ENCODE results near the gene PMEPA1. TPM values are rescaled to one million over a fixed set of nuclear protein-coding genes. Genes with fewer than 3 reads are reported as not detected.

The PMEPA1 gene, protein sequence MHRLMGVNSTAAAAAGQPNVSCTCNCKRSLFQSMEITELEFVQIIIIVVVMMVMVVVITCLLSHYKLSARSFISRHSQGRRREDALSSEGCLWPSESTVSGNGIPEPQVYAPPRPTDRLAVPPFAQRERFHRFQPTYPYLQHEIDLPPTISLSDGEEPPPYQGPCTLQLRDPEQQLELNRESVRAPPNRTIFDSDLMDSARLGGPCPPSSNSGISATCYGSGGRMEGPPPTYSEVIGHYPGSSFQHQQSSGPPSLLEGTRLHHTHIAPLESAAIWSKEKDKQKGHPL
- total RNA-seq, result 151 to 298 TPM (median 163 TPM) in 3 replicates
- long read RNA-seq, full-length matches to known transcripts, result 205 of 258 reads
- long read RNA-seq, partial matches to known transcripts, result 2 of 258 reads
- long read RNA-seq, other reads (novel, unspliced or antisense), result 51 of 258 reads

DNA sequence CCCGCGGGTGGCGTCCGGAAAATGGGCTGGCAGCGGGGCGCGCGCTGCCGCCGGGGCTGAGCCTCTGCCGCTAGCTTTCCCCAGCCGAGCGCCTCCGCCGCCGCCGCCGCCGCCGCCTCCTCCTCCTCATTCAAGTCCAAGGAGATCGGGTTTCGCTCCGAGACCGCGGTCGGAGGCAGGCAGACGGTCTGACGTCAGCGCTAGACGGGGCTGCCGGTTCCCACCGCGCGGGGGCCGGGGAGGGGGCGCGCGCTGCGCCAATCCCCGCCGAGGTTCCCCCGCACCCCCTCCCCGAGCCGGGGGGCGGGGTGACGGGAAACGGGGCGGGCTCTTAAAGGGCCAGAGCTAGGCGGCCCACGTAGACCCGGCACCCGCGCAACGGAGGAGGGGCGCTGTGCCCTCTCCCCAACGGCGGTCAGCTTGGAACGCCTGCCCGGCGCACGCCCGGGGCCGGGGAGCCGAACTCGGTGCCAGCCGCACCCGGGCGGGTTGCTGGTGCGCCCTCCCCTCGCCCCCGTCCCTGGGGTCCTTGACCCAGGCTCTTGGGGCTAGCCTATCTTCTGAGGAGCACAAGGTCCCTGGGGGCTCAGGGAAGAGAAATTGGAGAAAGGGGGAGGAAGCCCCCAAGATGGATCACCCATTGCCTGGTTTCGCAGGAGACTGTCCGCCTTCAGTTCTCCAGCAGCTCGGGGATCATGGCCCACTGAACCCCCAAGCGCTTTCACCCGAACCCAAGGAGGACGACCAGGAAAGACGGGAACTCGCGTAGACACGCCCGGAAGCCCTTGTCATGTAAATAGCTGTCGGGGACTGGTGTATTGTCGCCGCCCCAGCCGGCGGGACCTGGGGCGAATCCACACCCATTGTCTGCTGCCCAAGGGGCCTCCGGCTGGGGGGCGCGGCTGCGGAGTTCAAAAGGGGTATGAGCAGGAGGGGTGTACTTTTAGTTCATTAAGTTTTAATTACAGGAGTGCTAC is at the start of gene PMEPA1:
Gene PMEPA1, minus strand, starts transcription at position 193 of the 977 bp plus-strand sequence. CDS start 433 bp downstream, outside the sequence.
- H3K4me3 Mint-ChIP-seq (ENCODE audit: unreplicated experiment), result peak within 1 kb of the TSS; percentile 99
- H3K9me3 Mint-ChIP-seq (ENCODE audit: low read depth), result no peaks in the 10 kb centered on the region
- H3K27me3 Mint-ChIP-seq (ENCODE audit: low read depth), result no peaks in the 10 kb centered on the region
- H3K4me1 Mint-ChIP-seq (ENCODE audit: low read depth), result peaks cover 69% of the 10 kb centered on the region
- DNase-seq (ENCODE audit: low spot score), result peak; percentile 99
- H3K27ac Mint-ChIP-seq (ENCODE audit: unreplicated experiment), result peak within 1 kb of the TSS; percentile 100
- TF ChIP-seq, protein P1, sequence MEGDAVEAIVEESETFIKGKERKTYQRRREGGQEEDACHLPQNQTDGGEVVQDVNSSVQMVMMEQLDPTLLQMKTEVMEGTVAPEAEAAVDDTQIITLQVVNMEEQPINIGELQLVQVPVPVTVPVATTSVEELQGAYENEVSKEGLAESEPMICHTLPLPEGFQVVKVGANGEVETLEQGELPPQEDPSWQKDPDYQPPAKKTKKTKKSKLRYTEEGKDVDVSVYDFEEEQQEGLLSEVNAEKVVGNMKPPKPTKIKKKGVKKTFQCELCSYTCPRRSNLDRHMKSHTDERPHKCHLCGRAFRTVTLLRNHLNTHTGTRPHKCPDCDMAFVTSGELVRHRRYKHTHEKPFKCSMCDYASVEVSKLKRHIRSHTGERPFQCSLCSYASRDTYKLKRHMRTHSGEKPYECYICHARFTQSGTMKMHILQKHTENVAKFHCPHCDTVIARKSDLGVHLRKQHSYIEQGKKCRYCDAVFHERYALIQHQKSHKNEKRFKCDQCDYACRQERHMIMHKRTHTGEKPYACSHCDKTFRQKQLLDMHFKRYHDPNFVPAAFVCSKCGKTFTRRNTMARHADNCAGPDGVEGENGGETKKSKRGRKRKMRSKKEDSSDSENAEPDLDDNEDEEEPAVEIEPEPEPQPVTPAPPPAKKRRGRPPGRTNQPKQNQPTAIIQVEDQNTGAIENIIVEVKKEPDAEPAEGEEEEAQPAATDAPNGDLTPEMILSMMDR (IDR thresholded peaks at IDR 0.05), result peak; percentile 32
- peaks cover 5% of the 10 kb centered on the region for H3K36me3 Mint-ChIP-seq (ENCODE audit: low read depth)

DNA sequence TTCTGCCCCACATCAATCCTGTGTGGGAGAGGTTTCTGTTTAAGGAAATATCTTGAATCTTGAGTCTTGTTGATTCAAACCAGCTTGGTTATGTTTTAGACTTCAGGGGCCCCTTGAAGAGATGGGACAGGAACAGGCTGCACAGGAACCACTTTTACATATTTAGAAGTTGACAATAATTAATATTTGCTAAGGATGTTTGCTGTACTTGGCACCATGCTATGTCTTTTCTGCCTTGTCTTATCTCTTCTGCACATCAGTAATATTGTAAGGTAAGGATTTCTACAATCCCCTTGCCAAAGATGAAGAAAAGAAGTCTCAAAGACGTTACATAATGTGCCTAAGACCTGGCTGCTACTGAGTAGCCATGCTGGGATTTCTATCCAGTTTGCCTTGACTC is 48.0 kb upstream of the PMEPA1 start:
- no peak for DNase-seq (ENCODE audit: low spot score)
- H3K9me3 Mint-ChIP-seq (ENCODE audit: low read depth), result peaks cover 7% of the 10 kb centered on the region
- no peak overlapping the region for H3K27ac Mint-ChIP-seq (ENCODE audit: unreplicated experiment)
- peaks cover 32% of the 10 kb centered on the region for H3K4me1 Mint-ChIP-seq (ENCODE audit: low read depth)
- H3K4me3 Mint-ChIP-seq (ENCODE audit: unreplicated experiment), result no peak overlapping the region
- no peaks in the 10 kb centered on the region for H3K27me3 Mint-ChIP-seq (ENCODE audit: low read depth)
- H3K36me3 Mint-ChIP-seq (ENCODE audit: low read depth), result peaks cover 1% of the 10 kb centered on the region
- TF ChIP-seq, protein P1 (IDR thresholded peaks at IDR 0.05), result no peak

DNA sequence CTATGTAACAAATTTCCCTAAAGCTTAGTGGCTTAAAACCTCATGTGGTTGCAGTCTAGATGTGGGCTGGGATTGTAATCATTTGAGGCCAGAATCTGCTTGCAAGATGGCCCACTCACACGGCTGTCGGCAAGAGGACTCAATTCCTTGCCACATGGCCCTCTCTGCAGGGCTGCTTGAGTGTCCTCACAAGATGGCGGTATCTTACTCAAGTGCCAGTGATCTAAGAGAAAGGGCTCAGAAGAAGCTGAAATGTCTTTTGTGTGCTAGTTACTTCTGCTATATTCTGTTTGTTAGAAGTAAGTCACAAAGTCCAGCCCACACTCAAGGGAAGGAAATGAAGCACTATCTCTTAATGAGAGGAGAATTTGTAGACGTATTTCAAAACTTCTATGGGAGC is 47.1 kb upstream of the PMEPA1 start:
- Mint-ChIP-seq H3K27me3 (ENCODE audit: low read depth) (no peaks in the 10 kb centered on the region), H3K27ac (ENCODE audit: unreplicated experiment) (no peak overlapping the region), H3K4me3 (ENCODE audit: unreplicated experiment) (no peak overlapping the region), H3K4me1 (ENCODE audit: low read depth) (peaks cover 25% of the 10 kb centered on the region), H3K36me3 (ENCODE audit: low read depth) (peaks cover 1% of the 10 kb centered on the region), H3K9me3 (ENCODE audit: low read depth) (peaks cover 7% of the 10 kb centered on the region)
- TF ChIP-seq, protein P1 (IDR thresholded peaks at IDR 0.05), result no peak
- DNase-seq (ENCODE audit: low spot score), result no peak

DNA sequence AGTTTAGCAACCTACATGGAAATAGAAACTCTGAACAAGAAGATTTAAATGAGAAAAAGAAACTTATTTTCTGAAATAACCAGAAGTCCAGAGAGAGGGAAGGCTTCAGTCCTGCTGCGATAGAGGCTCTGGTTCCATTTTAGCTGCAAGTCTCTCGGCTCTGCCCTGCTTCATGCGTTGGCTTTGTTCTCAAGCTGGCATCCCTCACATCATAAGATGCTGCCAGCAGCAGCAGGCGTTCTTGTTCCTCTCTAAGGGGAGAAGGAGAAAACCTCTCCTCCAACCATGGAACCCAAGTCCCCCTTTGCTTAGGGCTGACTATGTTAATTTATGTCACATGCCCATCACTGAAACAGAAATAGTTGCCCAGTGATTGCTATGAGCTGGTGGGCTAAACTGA is 46.4 kb upstream of the PMEPA1 start:
- no peak for DNase-seq (ENCODE audit: low spot score)
- H3K27me3 Mint-ChIP-seq (ENCODE audit: low read depth), result no peaks in the 10 kb centered on the region
- H3K27ac Mint-ChIP-seq (ENCODE audit: unreplicated experiment), result no peak overlapping the region
- peaks cover 9% of the 10 kb centered on the region for H3K9me3 Mint-ChIP-seq (ENCODE audit: low read depth)
- peaks cover 21% of the 10 kb centered on the region for H3K4me1 Mint-ChIP-seq (ENCODE audit: low read depth)
- peaks cover 1% of the 10 kb centered on the region for H3K36me3 Mint-ChIP-seq (ENCODE audit: low read depth)
- H3K4me3 Mint-ChIP-seq (ENCODE audit: unreplicated experiment), result no peak overlapping the region
- TF ChIP-seq, protein P1 (IDR thresholded peaks at IDR 0.05), result no peak

DNA sequence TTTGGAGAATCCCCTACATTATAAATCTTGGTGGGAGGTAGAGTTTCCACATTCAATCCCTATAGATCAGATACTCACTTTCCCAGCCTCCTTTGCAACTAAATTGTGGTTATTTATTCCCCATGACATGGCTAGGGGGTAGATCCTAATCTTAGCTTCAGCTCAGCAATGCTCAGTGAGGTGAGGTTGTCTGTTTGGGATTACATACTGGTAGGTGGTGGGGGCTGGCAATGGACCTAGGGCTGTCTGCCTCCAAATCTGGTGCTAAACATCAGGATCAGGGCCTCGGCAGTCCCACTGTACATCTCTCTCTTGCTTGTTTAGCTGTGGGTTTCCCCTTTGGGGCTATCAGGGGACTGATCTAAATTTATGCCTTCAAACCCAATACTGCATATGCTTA is 45.8 kb upstream of the PMEPA1 start:
- peaks cover 21% of the 10 kb centered on the region for H3K4me1 Mint-ChIP-seq (ENCODE audit: low read depth)

More for the DNA sequence above, 45.8 kb upstream of the PMEPA1 start:
- Mint-ChIP-seq H3K4me3 (ENCODE audit: unreplicated experiment) (no peak overlapping the region), H3K9me3 (ENCODE audit: low read depth) (peaks cover 9% of the 10 kb centered on the region), H3K27ac (ENCODE audit: unreplicated experiment) (no peak overlapping the region), H3K36me3 (ENCODE audit: low read depth) (peaks cover 1% of the 10 kb centered on the region), H3K27me3 (ENCODE audit: low read depth) (no peaks in the 10 kb centered on the region)
- TF ChIP-seq, protein P1 (IDR thresholded peaks at IDR 0.05), result no peak
- no peak for DNase-seq (ENCODE audit: low spot score)
